CD14-positive monocyte (primary cell): ENCODE data around the gene SLC38A5. TPM values are rescaled to one million over a fixed set of nuclear protein-coding genes. Genes with fewer than 3 reads are reported as not detected.

Experiments
- DNase-seq, 3 donors: peaks; one replicate each; pipeline ENCODE4 v3.0.0-alpha.2; 2011 to 2022
- H2AFZ ChIP-seq: 2 replicates; pipeline ENCODE4 v1.6.0; 2012; ENCODE audit warnings: mild to moderate bottlenecking, low read depth, low read length, inconsistent platforms; ENCODE audit not compliant: insufficient read depth, poor library complexity, severe bottlenecking
- H3K27ac ChIP-seq, 2 donors: 1 replicate in 1 of 2; 2 replicates in 1 of 2; pipeline ENCODE4 v1.5.1; 2012 to 2013; ENCODE audit warnings: low read length in 2 of 2, control low read depth in 1 of 2, inconsistent platforms in 1 of 2, low read depth in 1 of 2, mild to moderate bottlenecking in 1 of 2
- H3K27me3 ChIP-seq, 2 donors: one replicate each; pipeline versions ENCODE4 v1.6.0 to v1.6.1; 2011 to 2013; ENCODE audit warnings: low read length in 2 of 2; ENCODE audit not compliant: control insufficient read depth in 2 of 2, insufficient read depth in 2 of 2
- H3K36me3 ChIP-seq, 2 donors: replicated peaks in 1 of 2; 1 replicate in 1 of 2; 2 replicates in 1 of 2; pipeline versions ENCODE4 v1.5.1 to v1.6.1; 2012 to 2013; ENCODE audit warnings: low read length in 2 of 2, control low read depth in 1 of 2, inconsistent platforms in 1 of 2, mild to moderate bottlenecking in 1 of 2; ENCODE audit not compliant: insufficient read depth in 2 of 2, control insufficient read depth in 1 of 2
- H3K4me1 ChIP-seq, 2 donors: 1 replicate in 1 of 2; 2 replicates in 1 of 2; pipeline versions ENCODE4 v1.5.1 to v1.6.1; 2012 to 2013; ENCODE audit warnings: low read length in 2 of 2, control low read depth in 1 of 2, inconsistent platforms in 1 of 2, mild to moderate bottlenecking in 1 of 2, moderate library complexity in 1 of 2; ENCODE audit not compliant: insufficient read depth in 2 of 2, control insufficient read depth in 1 of 2
- H3K4me2 ChIP-seq: replicated peaks from 2 replicates; pipeline ENCODE3; 2012; ENCODE audit warnings: low read length, moderate library complexity, mild to moderate bottlenecking; ENCODE audit not compliant: poor library complexity, severe bottlenecking; ENCODE audit errors: extremely low read depth
- H3K4me3 ChIP-seq, 3 experiments: fragments of 200-600 bp in 1 of 3; sonication (generic) in 1 of 3; replicated peaks in 1 of 3; 1 replicate in 2 of 3; 2 replicates in 1 of 3; pipeline ENCODE4 v1.5.1; 2011 to 2013; ENCODE audit warnings: low read length in 3 of 3, mild to moderate bottlenecking in 3 of 3, control low read depth in 2 of 3, low read depth in 2 of 3, inconsistent platforms in 1 of 3, moderate library complexity in 1 of 3
- H3K79me2 ChIP-seq: 2 replicates; pipeline ENCODE4 v1.6.0; 2012; ENCODE audit warnings: mild to moderate bottlenecking, control low read depth, inconsistent platforms, low read length, moderate library complexity; ENCODE audit not compliant: insufficient read depth
- H3K9ac ChIP-seq: 2 replicates; pipeline ENCODE4 v1.6.0; 2017; ENCODE audit warnings: low read length, mild to moderate bottlenecking; ENCODE audit not compliant: insufficient read depth, poor library complexity, severe bottlenecking
- H3K9me3 ChIP-seq, 2 donors: replicated peaks in 1 of 2; 1 replicate in 1 of 2; 2 replicates in 1 of 2; pipeline versions ENCODE4 v1.5.1 to v1.6.1; 2012 to 2013; ENCODE audit warnings: low read length in 2 of 2, control low read depth in 1 of 2; ENCODE audit not compliant: control insufficient read depth in 1 of 2, insufficient read depth in 1 of 2
- H4K20me1 ChIP-seq: 2 replicates; pipeline ENCODE4 v1.6.0; 2012; ENCODE audit warnings: mild to moderate bottlenecking, low read length, control low read depth, moderate library complexity; ENCODE audit not compliant: insufficient read depth
- H3K27ac Mint-ChIP-seq, 7 donors: one replicate each; pipeline ENCODE4 v1.8.0; 2020; ENCODE audit warnings: mild to moderate bottlenecking in 7 of 7, mixed read lengths in 7 of 7, moderate library complexity in 6 of 7, inconsistent platforms in 2 of 7
- H3K27me3 Mint-ChIP-seq, 3 donors: one replicate each; pipeline ENCODE4 v1.8.0; 2021 to 2022; ENCODE audit warnings: low read depth in 3 of 3, mild to moderate bottlenecking in 3 of 3, mixed read lengths in 3 of 3, moderate library complexity in 3 of 3, inconsistent platforms in 1 of 3
- H3K36me3 Mint-ChIP-seq, 2 donors: one replicate each; pipeline ENCODE4 v1.8.0; 2020; ENCODE audit warnings: mixed read lengths in 2 of 2, inconsistent platforms in 1 of 2, mild to moderate bottlenecking in 1 of 2
- H3K4me1 Mint-ChIP-seq: one replicate; pipeline ENCODE4 v1.8.0; 2020; ENCODE audit warnings: mild to moderate bottlenecking, mixed read lengths
- H3K4me3 Mint-ChIP-seq, 2 donors: one replicate each; pipeline ENCODE4 v1.8.0; 2020; ENCODE audit warnings: mild to moderate bottlenecking in 2 of 2, mixed read lengths in 2 of 2, moderate library complexity in 1 of 2
- H3K9me3 Mint-ChIP-seq, 7 donors: one replicate each; pipeline ENCODE4 v1.8.0; 2020 to 2022; ENCODE audit warnings: mixed read lengths in 7 of 7, mild to moderate bottlenecking in 6 of 7, moderate library complexity in 6 of 7, inconsistent platforms in 2 of 7
- CTCF ChIP-seq: fragments of 200-600 bp; IDR thresholded peaks from one replicate; pipeline ENCODE4 v1.8.0; 2022; ENCODE audit warnings: antibody characterized with exemption, mild to moderate bottlenecking
- WGBS: methylation state at CpG from one replicate; pipeline ENCODE4 v1.1.5; 2013; ENCODE audit warnings: missing lambda C conversion rate; ENCODE audit not compliant: insufficient coverage; 5-methylcytosine and 5-hydroxymethylcytosine counted together
- intact Hi-C, 2 donors: fragments of 100-400 bp; cut with micrococcal nuclease; formaldehyde crosslinking; loops; one replicate each; pipeline versions ENCODE4 v1.15.0 to v1.15.1; 2023
- polyA plus RNA-seq, 3 donors: library from polyadenylated mRNA; depleted of rRNA in 1 of 3; unstranded in 2 of 3; stranded (reverse) in 1 of 3; fragments of 300-500 nt in 2 of 3; fragments of >200 nt in 1 of 3; fragmentation: Illumina TruSeq in 2 of 3; gene quantifications; 1 replicate in 2 of 3; 2 replicates in 1 of 3; pipeline ENCODE4 v1.2.3, GENCODE V29; 2012 to 2021

Gene SLC38A5
- polyA plus RNA-seq, 3 donors = 0.60 to 0.94 (median 0.69) TPM

- no peak for DNase-seq
- H3K36me3 Mint-ChIP-seq = no peaks in the 10 kb centered on the region
- Histone ChIP-seq H3K4me2 (no peak overlapping the region), H3K79me2 (no peaks in the 10 kb centered on the region), H3K36me3 (peaks cover 3 to 9% of the 10 kb centered on the region in 2 donors), H3K4me3 (no peak overlapping the region), H4K20me1 (no peaks in the 10 kb centered on the region), H3K9ac (no peak overlapping the region), H3K27ac (no peak overlapping the region), H3K4me1 (peaks cover 10 to 12% of the 10 kb centered on the region in 2 donors), H2AFZ (no peak overlapping the region), H3K9me3 (no peaks in the 10 kb centered on the region), H3K27me3 (no peaks in the 10 kb centered on the region)
- WGBS = 94% methylated on average over 3 of the region's 9 CpGs
- intact Hi-C loops = loop anchor here in 1 of 2 donors (10.0 kb wide), 1 partner anchor 316 kb away; the partner anchor contains the start of gene HDAC6
- peaks cover 0 to 7% (median 0%) of the 10 kb centered on the region in 3 donors for H3K27me3 Mint-ChIP-seq
- H3K9me3 Mint-ChIP-seq = peaks cover 0 to 3% (median 0%) of the 10 kb centered on the region in 7 donors
- no peak overlapping the region for H3K4me3 Mint-ChIP-seq
- no peak overlapping the region for H3K27ac Mint-ChIP-seq
- no peak for TF ChIP-seq CTCF
- peaks cover 16% of the 10 kb centered on the region for H3K4me1 Mint-ChIP-seq
Measured at GRCh38 chrX:48489296-48489695, 19.2 kb upstream of the SLC38A5 start.

- Histone ChIP-seq H3K36me3 (peaks cover 7 to 17% of the 10 kb centered on the region in 2 donors), H3K27ac (peak overlapping the region in 1 of 2 donors; percentile 79), H2AFZ (no peak overlapping the region), H3K9me3 (no peaks in the 10 kb centered on the region), H3K79me2 (no peaks in the 10 kb centered on the region), H3K4me3 (no peak overlapping the region), H3K4me1 (peaks cover 10 to 12% of the 10 kb centered on the region in 2 donors), H3K9ac (no peak overlapping the region), H3K4me2 (no peak overlapping the region), H3K27me3 (no peaks in the 10 kb centered on the region), H4K20me1 (no peaks in the 10 kb centered on the region)
- no peak for TF ChIP-seq CTCF
- intact Hi-C loops = loop anchor here in 1 of 2 donors (10.0 kb wide), 1 partner anchor 317 kb away; the partner anchor contains the start of gene HDAC6
- H3K9me3 Mint-ChIP-seq = peaks cover 0 to 3% (median 0%) of the 10 kb centered on the region in 7 donors
- H3K27ac Mint-ChIP-seq = peak overlapping the region in 6 of 7 donors; percentile 26 to 84 (median 78)
- peaks cover 0 to 5% (median 0%) of the 10 kb centered on the region in 3 donors for H3K27me3 Mint-ChIP-seq
- H3K4me3 Mint-ChIP-seq = no peak overlapping the region
- H3K36me3 Mint-ChIP-seq = peaks cover 5 to 7% of the 10 kb centered on the region in 2 donors
- 87% methylated on average over 3 of the region's 3 CpGs for WGBS
- DNase-seq = no peak
- H3K4me1 Mint-ChIP-seq = peaks cover 16% of the 10 kb centered on the region
Measured at GRCh38 chrX:48488034-48488433, 18.0 kb upstream of the SLC38A5 start.
